Peyer's patch (tissue), 4 donors: Measurements from ENCODE around the gene ZNF471. TPM values are rescaled to one million over a fixed set of nuclear protein-coding genes. Genes with fewer than 3 reads are reported as not detected.

ENCODE experiments used
- DNase-seq, 3 donors: peaks; one replicate each; pipeline ENCODE4 v3.0.0-alpha.2; 2017 to 2019
- H3K27ac ChIP-seq, 4 donors: fragments of 200-600 bp; sonication (generic); one replicate each; pipeline ENCODE4 v1.5.1; 2016 to 2019
- H3K27me3 ChIP-seq, 2 donors: fragments of 200-600 bp; sonication (generic); one replicate each; pipeline ENCODE4 v1.5.1; 2019
- H3K36me3 ChIP-seq, 3 donors: fragments of 200-600 bp; sonication (generic); one replicate each; pipeline ENCODE4 v1.5.1; 2016 to 2019
- H3K4me1 ChIP-seq, 4 donors: fragments of 200-600 bp; sonication (generic); one replicate each; pipeline ENCODE4 v1.5.1; 2016 to 2019
- H3K4me3 ChIP-seq, 4 donors: fragments of 200-600 bp; sonication (generic); 1 replicate in 3 of 4; 2 replicates in 1 of 4; pipeline ENCODE4 v1.5.1; 2016 to 2019; ENCODE audit warnings: mild to moderate bottlenecking in 1 of 4
- H3K9me3 ChIP-seq, 4 donors: fragments of 200-600 bp; sonication (generic); one replicate each; pipeline ENCODE4 v1.5.1; 2016 to 2019; ENCODE audit warnings: mild to moderate bottlenecking in 1 of 4
- POLR2A ChIP-seq, 2 donors: fragments of 450-650 bp; IDR thresholded peaks; one replicate each; pipeline ENCODE4 v1.5.1; 2017; ENCODE audit warnings: antibody characterized with exemption in 2 of 2, mild to moderate bottlenecking in 2 of 2, moderate library complexity in 2 of 2
- total RNA-seq, 4 donors: library from RNA; depleted of rRNA; stranded (reverse); fragments of >200 nt; gene quantifications; one replicate each; pipeline ENCODE4 v1.1.0, GENCODE V29; 2016
- TF ChIP-seq, protein P1 (sequence below), 6 experiments: fragments of 450-650 bp in 4 of 6; fragments of 200-600 bp in 2 of 6; sonication (generic) in 1 of 6; IDR thresholded peaks; one replicate each; pipeline ENCODE4 v1.5.1; 2017 to 2019; ENCODE audit warnings: antibody characterized with exemption in 6 of 6, mild to moderate bottlenecking in 3 of 6, moderate library complexity in 1 of 6

Gene ZNF471
- total RNA-seq, 4 donors from 2014 or later = 1.1 to 7.4 (median 2.1) TPM

- no peaks in the 10 kb centered on the region for H3K27me3 ChIP-seq
- no peaks in the 10 kb centered on the region for H3K4me1 ChIP-seq
- TF ChIP-seq, protein P1, sequence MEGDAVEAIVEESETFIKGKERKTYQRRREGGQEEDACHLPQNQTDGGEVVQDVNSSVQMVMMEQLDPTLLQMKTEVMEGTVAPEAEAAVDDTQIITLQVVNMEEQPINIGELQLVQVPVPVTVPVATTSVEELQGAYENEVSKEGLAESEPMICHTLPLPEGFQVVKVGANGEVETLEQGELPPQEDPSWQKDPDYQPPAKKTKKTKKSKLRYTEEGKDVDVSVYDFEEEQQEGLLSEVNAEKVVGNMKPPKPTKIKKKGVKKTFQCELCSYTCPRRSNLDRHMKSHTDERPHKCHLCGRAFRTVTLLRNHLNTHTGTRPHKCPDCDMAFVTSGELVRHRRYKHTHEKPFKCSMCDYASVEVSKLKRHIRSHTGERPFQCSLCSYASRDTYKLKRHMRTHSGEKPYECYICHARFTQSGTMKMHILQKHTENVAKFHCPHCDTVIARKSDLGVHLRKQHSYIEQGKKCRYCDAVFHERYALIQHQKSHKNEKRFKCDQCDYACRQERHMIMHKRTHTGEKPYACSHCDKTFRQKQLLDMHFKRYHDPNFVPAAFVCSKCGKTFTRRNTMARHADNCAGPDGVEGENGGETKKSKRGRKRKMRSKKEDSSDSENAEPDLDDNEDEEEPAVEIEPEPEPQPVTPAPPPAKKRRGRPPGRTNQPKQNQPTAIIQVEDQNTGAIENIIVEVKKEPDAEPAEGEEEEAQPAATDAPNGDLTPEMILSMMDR (IDR thresholded peaks at IDR 0.05) = no peak
- no peak for TF ChIP-seq POLR2A (IDR thresholded peaks at IDR 0.05)
- no peak overlapping the region for H3K27ac ChIP-seq
- peaks cover 0 to 95% (median 41%) of the 10 kb centered on the region in 4 donors for H3K9me3 ChIP-seq
- DNase-seq = no peak
- H3K4me3 ChIP-seq = no peak overlapping the region
- H3K36me3 ChIP-seq = peaks cover 0 to 44% (median 0%) of the 10 kb centered on the region in 3 donors
Observed at GRCh38 chr19:56577719-56578602, 70.3 kb downstream of the ZNF471 start.

Other genes with a start within 250 kb of the ZNF471 start
- not detected for gene EDDM13, start 235.1 kb upstream of the ZNF471 start, total RNA-seq
- gene ZSCAN5A, start 193.0 kb upstream of the ZNF471 start, total RNA-seq = 10 to 100 TPM; 14.9 to 19.0 (median 15.3) TPM
- 10 to 100 TPM in 1 of 4 donors, 1 to 10 TPM in 3; 1.9 to 10.7 (median 3.0) TPM for gene ZNF582, start 114.3 kb upstream of the ZNF471 start, total RNA-seq
- gene ZNF583, start 103.5 kb upstream of the ZNF471 start, total RNA-seq = 1 to 10 TPM; 1.3 to 3.6 (median 3.3) TPM
- gene ZNF667, start 30.5 kb upstream of the ZNF471 start, total RNA-seq = under 1 TPM in 2 of 4 donors, not detected in 2; 0.54 to 0.95 TPM
- 10 to 100 TPM in 1 of 4 donors, 1 to 10 TPM in 3; 3.9 to 28.9 (median 8.1) TPM for gene ZFP28, start 31.1 kb downstream of the ZNF471 start, total RNA-seq
- gene ZNF470, start 59.6 kb downstream of the ZNF471 start, total RNA-seq = 1 to 10 TPM in 3 of 4 donors, under 1 TPM in 1; 0.53 to 7.4 (median 3.0) TPM
- gene ZNF71, start 87.4 kb downstream of the ZNF471 start, total RNA-seq = 1 to 10 TPM; 3.0 to 7.5 (median 6.8) TPM
- 1 to 10 TPM in 1 of 4 donors, not detected in 3; 2.1 TPM for gene SMIM17, start 135.3 kb downstream of the ZNF471 start, total RNA-seq
- 1 to 10 TPM in 3 of 4 donors, under 1 TPM in 1; 0.94 to 1.7 (median 1.2) TPM for gene ZNF835, start 163.9 kb downstream of the ZNF471 start, total RNA-seq